NT2/D1 (cell line): ENCODE measurements around the gene TMEM41B.

Experiments used
- DNase-seq: peaks from one replicate; pipeline ENCODE4 v3.0.0-alpha.2; 2011; ENCODE audit warnings: low read depth, low spot score
- H3K27me3 ChIP-seq: 2 replicates; pipeline ENCODE4 v1.6.0; 2011; ENCODE audit warnings: mild to moderate bottlenecking; ENCODE audit not compliant: insufficient read length, insufficient read depth
- H3K36me3 ChIP-seq: 2 replicates; pipeline ENCODE4 v1.6.1; 2011; ENCODE audit warnings: mild to moderate bottlenecking, low read length, mixed read lengths; ENCODE audit not compliant: insufficient read depth, insufficient read length
- H3K4me1 ChIP-seq: 2 replicates; pipeline ENCODE4 v1.5.1; 2011; ENCODE audit not compliant: insufficient read depth, insufficient read length
- H3K4me3 ChIP-seq: 2 replicates; pipeline ENCODE4 v1.5.1; 2011; ENCODE audit warnings: low read depth; ENCODE audit not compliant: insufficient read length
- H3K9ac ChIP-seq: 2 replicates; pipeline ENCODE4 v1.6.0; 2011; ENCODE audit warnings: low read depth; ENCODE audit not compliant: insufficient read length
- H3K9me3 ChIP-seq: 2 replicates; pipeline ENCODE4 v1.5.1; 2011; ENCODE audit warnings: mild to moderate bottlenecking, low read length; ENCODE audit not compliant: insufficient read depth
- SUZ12 ChIP-seq: IDR thresholded peaks from 2 replicates; pipeline ENCODE4 v1.6.1; 2011; ENCODE audit not compliant: insufficient read length, insufficient read depth; ENCODE audit errors: extremely low read depth
- YY1 ChIP-seq: IDR thresholded peaks from 2 replicates; pipeline ENCODE4 v1.6.1; 2011; ENCODE audit not compliant: insufficient read length, insufficient read depth
- ZNF274 ChIP-seq: IDR thresholded peaks from 2 replicates; pipeline ENCODE4 v1.6.1; 2011; ENCODE audit warnings: mild to moderate bottlenecking, low read depth, low read length

Gene TMEM41B

GRCh38 chr11:9293646-9294045 lies 20.7 kb downstream of the TMEM41B start:
- peaks cover 66% of the 10 kb centered on the region for H3K36me3 ChIP-seq

GRCh38 chr11:9285850-9286587 lies 28.4 kb downstream of the TMEM41B start:
- H3K27me3 ChIP-seq = no peaks in the 10 kb centered on the region
- no peak overlapping the region for H3K4me3 ChIP-seq
- no peak overlapping the region for H3K9ac ChIP-seq
- H3K4me1 ChIP-seq = no peaks in the 10 kb centered on the region
- H3K36me3 ChIP-seq = peaks cover 45% of the 10 kb centered on the region
- no peak for DNase-seq
- H3K9me3 ChIP-seq = no peaks in the 10 kb centered on the region
- no peak for TF ChIP-seq SUZ12
- no peak for TF ChIP-seq ZNF274
- TF ChIP-seq YY1 = no peak

More at GRCh38 chr11:9293646-9294045, 20.7 kb downstream of the TMEM41B start:
- DNase-seq = no peak
- no peak for TF ChIP-seq YY1
- TF ChIP-seq ZNF274 = no peak
- no peak for TF ChIP-seq SUZ12
- no peak overlapping the region for H3K9ac ChIP-seq
- H3K4me3 ChIP-seq = no peak overlapping the region
- H3K9me3 ChIP-seq = no peaks in the 10 kb centered on the region
- no peaks in the 10 kb centered on the region for H3K4me1 ChIP-seq
- no peaks in the 10 kb centered on the region for H3K27me3 ChIP-seq

GRCh38 chr11:9280655-9281301 lies 33.6 kb downstream of the TMEM41B start:
- peaks cover 55% of the 10 kb centered on the region for H3K36me3 ChIP-seq
- no peak for TF ChIP-seq YY1
- TF ChIP-seq ZNF274 = no peak
- no peak for TF ChIP-seq SUZ12
- no peak overlapping the region for H3K4me3 ChIP-seq
- no peak overlapping the region for H3K9ac ChIP-seq
- no peaks in the 10 kb centered on the region for H3K9me3 ChIP-seq
- no peaks in the 10 kb centered on the region for H3K4me1 ChIP-seq
- DNase-seq = no peak
- H3K27me3 ChIP-seq = no peaks in the 10 kb centered on the region

GRCh38 chr11:9277176-9277575 lies 37.2 kb downstream of the TMEM41B start:
- H3K4me1 ChIP-seq = no peaks in the 10 kb centered on the region
- peaks cover 41% of the 10 kb centered on the region for H3K36me3 ChIP-seq
- DNase-seq = no peak
- no peaks in the 10 kb centered on the region for H3K9me3 ChIP-seq
- TF ChIP-seq YY1 = no peak
- TF ChIP-seq SUZ12 = no peak
- TF ChIP-seq ZNF274 = no peak
- no peak overlapping the region for H3K9ac ChIP-seq
- no peak overlapping the region for H3K4me3 ChIP-seq
- no peaks in the 10 kb centered on the region for H3K27me3 ChIP-seq

- no peaks in the 10 kb centered on the region for H3K27me3 ChIP-seq
- DNase-seq = no peak
- H3K4me1 ChIP-seq = no peaks in the 10 kb centered on the region
- H3K9ac ChIP-seq = no peak overlapping the region
- H3K36me3 ChIP-seq = peaks cover 35% of the 10 kb centered on the region
- no peaks in the 10 kb centered on the region for H3K9me3 ChIP-seq
- no peak overlapping the region for H3K4me3 ChIP-seq
- no peak for TF ChIP-seq ZNF274
- TF ChIP-seq SUZ12 = no peak
- no peak for TF ChIP-seq YY1
These were observed 37.8 kb downstream of the TMEM41B start for GRCh38 chr11:9276571-9276970.

- H3K36me3 ChIP-seq = peaks cover 21% of the 10 kb centered on the region
- H3K9ac ChIP-seq = no peak overlapping the region
- no peaks in the 10 kb centered on the region for H3K4me1 ChIP-seq
- no peaks in the 10 kb centered on the region for H3K27me3 ChIP-seq
- no peaks in the 10 kb centered on the region for H3K9me3 ChIP-seq
- TF ChIP-seq SUZ12 = no peak
- no peak for TF ChIP-seq ZNF274
- TF ChIP-seq YY1 = no peak
- DNase-seq = no peak
- no peak overlapping the region for H3K4me3 ChIP-seq
These were observed 39.7 kb downstream of the TMEM41B start for GRCh38 chr11:9274499-9275258.
